ENCODE measurements around the gene TSPAN14. TPM values are rescaled to one million over a fixed set of nuclear protein-coding genes. Genes with fewer than 3 reads are reported as not detected.

TSPAN14 gene
- polyA plus RNA-seq, 12 donors: 30.9 to 65.8 (median 43.8) TPM; not detected in 1

DNA sequence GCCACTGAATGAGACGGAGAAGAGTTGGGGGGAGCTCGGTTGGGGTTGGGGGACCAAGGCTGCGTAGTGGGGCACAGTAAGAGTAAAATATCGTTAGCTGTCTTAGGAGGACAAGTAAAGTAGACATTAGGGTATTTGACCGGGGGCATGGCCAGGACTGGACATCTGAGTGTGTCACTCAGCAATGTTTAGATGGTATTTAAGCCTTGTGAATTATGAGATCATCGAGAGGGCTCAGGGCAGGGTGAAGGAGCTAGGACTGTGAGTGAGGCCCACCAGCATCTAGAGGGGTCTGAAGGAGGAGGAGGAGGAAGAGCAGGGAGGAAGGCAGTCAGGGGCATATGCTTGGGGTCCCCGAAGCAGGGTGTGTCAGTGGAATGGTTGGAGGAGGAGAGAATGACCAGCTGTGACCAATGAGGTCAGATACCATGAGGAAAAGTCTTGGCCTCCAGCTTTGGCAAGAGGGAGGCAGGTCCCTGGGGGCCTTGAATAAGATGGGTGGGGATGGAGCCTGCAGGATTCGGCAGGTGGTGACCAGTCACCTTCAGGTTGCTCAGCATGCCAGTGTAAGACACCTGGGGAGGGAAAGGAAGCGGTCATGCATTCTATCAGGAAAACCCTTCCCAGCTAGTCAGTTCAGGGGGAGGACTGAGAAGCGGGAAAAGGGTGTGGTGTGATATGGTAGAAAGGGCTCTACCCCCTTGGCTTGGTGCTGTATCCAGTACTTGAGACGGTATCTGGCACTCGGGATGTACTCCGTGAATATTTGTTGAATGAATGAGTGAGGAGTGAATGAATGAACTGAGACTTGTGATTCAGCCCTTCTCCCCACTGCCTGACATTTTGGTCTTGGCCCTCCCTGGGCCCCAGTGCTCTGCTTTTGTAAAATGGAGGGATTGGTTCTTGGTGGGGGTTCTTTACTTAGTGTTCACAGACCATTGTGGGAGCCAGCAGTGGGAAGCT is 48.8 kb downstream of the TSPAN14 start:
- DNase-seq: no peak

DNA sequence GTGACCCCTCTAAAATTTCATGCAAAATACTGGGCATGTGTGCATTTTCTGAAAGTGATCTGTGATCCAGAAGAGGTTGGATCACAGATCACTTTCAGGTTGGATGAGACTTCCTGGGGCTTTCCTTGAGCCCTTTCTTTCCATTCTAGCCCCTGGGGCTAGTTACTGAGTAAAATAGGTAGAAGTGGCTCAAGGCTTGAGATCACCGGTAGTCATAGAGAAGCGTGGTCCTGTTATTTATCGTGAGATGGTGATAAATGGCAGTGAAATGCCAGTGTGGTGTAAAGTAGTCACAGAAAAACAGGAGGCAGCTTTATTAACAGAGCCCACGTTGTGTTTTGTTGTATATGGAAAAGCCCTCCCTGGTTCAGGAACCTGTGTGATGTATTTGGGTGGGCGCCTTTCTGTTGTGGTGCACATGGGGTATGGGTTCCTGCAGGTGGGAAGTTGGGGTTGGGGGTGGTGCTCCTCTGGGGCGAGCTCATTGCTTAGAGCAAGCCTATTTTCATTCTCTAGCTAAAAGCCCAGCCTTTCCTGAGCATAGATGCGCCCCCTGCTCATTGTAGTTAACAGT is 49.6 kb downstream of the TSPAN14 start:
- DNase-seq: no peak

DNA sequence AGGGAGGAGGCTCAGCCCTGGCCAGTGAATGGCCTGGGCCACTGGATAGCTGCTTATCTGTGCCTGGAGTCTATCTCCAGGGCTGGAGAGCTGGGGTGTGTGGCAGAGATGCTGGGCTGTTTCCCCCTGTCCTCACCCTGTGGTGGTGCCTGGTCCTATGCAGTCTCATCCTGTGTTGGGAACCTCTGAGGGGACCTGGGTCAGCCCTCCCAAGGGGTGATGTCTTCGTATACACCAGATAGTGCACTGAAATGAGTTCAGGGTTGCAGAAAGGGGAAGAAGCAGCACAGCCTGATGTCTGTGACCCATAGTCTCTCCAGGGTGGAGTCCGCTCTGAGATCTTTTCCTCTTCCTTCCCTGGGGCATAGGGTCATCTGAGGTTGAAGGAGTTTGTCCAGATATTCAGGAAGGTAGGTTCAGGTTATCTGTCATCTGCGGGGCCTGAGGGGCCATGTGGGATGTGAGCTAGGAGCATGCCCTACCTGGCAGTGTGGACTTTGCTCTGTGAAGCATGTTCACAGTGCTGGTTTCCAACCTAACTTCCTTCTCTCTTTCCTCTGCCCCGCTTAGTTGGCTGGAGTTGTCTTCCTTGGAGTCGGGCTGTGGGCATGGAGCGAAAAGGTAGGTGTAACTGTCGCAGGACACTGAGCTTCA is 50.2 kb downstream of the TSPAN14 start:
- no peak for DNase-seq

DNA sequence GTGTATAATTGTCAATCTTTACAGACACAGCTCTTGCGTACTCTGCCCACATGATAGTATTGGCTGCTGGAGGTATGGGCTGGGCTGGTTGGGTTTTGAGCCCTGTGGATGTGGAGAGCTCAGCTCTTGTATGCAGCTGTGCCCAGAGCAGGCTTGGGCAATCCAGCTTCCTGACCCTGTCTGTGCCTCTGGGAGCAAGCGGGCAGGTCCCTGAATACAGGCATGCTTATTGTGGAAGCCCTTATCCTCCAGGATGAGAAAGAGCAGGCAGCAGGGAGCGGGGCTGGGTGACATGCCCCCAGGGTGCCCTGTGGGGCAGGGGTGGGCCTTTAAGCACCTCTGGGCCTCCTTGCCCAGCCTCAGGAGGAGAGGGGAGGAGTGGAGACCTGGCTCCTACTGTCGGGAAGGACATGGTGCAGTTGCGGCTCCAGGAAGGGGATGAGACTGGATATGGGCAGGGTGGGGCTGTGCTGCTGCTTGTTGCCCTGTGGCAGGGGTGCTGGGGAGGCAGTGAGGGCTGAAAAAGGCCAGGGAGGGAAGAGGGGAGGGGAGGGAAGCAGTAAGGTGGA is 50.9 kb downstream of the TSPAN14 start:
- DNase-seq: no peak

DNA sequence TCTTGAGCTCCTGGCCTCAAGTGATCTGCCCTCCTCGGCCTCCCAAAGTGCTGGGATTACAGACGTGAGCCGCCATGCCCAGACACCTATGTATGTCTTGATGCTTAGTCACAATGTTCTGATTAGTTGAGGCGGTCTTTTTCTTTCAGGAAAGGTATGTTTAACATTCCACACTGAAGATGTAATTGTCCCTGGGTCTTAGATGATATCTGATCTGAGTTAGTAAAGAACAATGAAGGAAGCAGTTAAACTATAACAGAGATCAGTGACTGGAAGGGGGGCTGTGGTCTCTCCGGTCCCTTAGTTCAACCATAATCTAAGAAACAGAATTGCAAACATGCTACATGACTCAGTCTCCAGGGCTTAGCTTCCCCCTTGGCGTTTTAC is 52.1 kb downstream of the TSPAN14 start:
- no peak for DNase-seq

DNA sequence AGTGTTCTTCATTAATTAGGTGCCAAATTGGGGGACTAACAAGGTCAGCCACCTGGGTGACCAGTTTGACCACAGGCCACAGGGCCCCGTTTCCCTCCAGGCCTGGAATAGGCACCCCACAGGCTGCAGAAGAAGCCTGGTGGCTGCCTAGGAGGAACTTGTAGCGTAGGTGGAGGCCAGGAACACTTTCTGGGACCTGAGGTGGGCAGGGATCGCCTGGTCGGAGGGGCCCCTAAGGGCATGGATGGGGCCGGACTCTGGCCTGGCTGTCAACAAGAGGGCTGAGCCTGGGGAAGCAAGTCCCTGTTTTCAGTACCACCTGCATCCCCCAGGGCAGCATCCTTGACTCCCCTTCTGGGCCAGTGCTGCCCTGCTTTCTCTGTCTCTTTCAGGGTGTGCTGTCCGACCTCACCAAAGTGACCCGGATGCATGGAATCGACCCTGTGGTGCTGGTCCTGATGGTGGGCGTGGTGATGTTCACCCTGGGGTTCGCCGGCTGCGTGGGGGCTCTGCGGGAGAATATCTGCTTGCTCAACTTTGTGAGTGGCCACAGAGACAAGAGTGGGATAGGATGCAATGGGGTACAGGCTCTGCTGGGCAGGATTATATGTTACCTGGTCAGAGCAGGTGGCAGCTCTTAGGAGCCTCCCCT is 52.9 kb downstream of the TSPAN14 start:
- no peak for DNase-seq

DNA sequence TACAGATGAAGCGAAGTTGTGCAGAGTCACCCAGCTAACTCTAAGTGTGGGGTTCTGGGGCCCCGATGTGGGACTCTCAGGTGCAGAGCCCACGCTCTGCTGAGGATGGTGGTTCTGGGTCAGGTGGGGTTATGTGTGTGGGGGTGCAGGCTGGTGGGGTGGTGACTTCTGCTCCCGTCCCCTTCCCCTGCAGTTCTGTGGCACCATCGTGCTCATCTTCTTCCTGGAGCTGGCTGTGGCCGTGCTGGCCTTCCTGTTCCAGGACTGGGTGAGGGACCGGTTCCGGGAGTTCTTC is 54.9 kb downstream of the TSPAN14 start:
- no peak for DNase-seq

DNA sequence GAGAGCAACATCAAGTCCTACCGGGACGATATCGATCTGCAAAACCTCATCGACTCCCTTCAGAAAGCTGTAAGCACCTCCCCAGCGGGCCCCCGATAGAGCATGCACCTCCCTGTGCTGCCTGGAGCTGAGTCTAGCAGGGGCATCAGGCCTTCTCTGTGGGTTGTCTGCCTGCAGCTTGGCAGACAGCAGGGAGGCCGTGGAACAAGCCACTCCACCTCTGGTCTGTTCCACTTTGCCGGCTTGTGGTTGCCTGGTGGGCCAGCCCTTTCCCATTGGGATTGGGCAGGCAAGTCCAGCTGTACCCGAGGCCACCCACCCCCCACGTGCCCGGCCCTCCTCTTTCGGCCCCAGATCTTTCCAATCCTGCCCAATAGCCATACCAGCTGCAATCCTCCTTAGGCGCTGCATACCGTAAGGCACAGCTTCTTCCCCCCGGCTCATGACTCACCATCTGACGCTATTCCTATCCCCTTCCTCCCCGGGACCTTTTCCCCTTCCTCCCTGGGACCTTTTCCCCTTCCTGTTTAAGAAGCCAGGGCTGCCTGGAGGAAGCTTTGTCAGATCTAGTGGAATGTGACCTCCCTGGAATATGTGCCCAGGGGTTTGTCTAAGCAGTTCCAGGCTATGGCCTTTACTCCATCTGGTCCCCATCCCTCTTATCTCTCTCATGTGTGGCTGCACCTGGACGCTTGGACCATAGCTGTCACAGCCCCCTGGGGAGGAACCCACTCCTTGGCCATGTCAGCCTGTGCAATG is 55.5 kb downstream of the TSPAN14 start:
- DNase-seq: no peak

DNA sequence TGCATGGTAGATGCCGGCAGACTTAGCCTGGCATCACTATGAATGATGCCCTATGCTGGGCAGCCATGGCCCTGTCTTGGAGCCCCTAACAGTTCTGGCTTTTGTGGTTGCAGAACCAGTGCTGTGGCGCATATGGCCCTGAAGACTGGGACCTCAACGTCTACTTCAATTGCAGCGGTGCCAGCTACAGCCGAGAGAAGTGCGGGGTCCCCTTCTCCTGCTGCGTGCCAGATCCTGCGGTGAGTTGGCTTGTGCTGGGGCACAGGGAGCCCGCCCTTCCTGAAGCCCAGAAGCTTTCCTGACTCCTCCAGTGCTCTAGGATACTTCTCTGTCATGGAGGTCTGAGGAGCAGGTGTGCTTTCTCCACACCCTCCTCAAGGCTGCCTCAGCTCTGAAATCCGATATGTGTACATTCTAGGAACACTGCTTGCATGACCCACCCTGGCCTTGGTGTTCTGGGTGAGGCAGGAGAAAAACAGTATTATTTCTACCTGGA is 58.0 kb downstream of the TSPAN14 start:
- DNase-seq: no peak

DNA sequence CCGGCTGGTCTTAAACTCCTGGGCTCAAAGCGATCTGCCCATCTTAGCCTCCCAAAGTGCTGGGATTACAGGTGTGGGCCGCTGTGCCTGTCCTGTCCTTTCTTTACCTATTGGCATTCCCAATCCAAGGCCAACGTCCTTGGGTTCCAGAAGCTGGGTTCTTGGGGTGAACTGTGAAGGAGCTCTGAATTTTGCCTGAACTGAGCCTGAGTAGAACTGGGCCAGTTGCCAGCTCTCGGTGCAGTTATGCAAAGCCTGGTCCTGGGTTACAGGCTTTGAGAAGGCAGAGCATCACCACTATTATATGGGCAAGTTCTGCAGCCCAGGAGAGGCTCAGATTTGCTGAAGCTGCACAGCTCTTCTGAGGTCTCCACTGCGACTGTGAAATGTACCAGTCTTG is 59.0 kb downstream of the TSPAN14 start:
- DNase-seq: no peak

DNA sequence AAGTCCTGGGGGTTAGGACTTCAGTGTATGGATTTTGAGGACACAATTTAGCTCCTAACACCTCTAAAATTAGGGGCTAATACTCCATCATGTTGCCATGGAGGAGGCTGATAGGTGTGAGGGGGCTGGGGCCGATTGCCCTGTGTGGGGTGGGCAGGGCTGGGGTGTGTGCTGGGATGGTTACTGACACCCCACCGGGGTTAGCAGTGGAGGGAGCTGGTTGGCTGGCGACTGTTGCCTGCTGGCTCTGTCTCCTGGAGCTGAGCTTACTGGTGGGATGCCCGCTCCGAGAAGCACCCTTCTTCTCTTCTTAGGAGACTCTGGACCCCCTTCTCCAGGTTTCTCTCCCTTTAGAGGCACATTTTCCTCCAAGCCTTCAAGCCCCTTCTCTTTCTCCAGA is 61.4 kb downstream of the TSPAN14 start:
- no peak for DNase-seq

DNA sequence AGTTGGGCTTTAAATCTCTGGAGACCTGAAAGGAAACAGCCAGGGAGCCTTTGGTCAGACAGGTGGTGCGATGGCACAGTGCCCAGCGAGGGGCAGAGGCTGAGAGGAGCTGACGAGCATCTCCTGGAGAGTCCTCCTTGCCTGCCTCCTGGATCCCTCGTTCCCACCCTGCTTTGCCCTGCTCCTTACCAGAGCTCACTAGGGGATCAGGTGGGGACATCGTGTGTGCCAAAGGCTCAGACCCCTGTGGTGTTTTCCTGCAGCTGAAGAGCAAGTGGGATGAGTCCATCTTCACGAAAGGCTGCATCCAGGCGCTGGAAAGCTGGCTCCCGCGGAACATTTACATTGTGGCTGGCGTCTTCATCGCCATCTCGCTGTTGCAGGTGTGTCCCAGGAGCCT is 61.8 kb downstream of the TSPAN14 start:
- no peak for DNase-seq

DNA sequence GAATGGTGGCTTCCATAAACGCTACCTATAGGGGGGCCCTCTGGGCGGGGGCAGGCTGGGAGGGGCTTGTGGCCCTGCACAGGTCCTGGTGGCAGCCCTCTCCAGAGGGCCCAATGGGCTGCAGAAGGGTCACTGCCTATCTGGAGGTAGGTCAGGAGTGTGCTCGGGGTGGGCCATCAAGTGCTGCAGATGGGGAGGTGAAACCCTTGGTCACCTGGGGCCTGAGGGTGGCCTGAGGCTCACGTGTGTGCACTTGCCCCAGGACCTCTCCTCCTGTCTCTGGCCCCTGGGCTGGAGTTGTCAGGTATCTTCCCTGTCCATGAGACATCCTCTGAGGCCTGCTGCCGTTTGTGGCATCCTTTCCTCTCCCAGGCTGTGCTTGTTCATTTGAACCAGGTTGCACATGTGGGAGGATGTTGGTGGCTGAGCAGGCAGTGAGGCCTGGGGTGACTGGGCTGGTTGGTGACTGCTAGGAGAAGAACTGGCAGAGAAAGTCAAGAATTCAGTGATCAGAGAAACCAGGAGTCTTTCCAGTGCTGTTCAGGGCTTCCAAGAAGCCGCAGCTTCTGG is 62.5 kb downstream of the TSPAN14 start:
- no peak for DNase-seq

DNA sequence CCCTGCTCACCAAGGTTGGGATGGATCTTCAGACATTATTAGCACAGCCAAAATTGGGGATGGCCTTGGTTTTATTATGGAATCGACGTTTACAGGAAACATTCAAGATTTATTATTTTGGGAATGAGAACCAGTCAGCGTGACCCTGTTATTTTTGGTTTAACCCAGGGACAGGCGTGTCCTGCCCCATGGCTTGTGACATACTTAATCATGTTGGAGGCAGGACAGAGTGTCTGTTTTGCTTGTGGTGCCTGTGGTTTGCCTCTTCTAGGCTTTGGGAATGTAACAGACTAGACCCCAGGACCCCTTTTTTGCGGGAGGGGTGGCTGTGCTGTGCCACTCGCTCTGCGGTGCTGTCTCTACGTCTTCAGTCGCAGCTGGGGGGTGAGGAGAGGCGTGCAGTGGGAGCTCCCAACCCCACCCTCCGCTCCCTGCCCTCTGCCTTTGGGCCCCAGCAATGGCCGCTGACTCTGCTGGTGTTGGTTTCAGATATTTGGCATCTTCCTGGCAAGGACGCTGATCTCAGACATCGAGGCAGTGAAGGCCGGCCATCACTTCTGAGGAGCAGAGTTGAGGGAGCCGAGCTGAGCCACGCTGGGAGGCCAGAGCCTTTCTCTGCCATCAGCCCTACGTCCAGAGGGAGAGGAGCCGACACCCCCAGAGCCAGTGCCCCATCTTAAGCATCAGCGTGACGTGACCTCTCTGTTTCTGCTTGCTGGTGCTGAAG is 63.5 kb downstream of the TSPAN14 start:
- DNase-seq: no peak

DNA sequence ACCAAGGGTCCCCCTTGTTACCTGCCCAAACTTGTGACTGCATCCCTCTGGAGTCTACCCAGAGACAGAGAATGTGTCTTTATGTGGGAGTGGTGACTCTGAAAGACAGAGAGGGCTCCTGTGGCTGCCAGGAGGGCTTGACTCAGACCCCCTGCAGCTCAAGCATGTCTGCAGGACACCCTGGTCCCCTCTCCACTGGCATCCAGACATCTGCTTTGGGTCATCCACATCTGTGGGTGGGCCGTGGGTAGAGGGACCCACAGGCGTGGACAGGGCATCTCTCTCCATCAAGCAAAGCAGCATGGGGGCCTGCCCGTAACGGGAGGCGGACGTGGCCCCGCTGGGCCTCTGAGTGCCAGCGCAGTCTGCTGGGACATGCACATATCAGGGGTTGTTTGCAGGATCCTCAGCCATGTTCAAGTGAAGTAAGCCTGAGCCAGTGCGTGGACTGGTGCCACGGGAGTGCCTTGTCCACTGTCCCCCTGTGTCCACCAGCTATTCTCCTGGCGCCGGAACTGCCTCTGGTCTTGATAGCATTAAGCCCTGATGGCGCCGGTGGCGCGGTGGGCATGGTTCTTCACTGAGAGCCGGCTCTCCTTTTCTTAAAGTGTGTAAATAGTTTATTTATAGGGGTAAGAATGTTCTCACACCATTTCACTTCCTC is 64.2 kb downstream of the TSPAN14 start:
- no peak for DNase-seq

DNA sequence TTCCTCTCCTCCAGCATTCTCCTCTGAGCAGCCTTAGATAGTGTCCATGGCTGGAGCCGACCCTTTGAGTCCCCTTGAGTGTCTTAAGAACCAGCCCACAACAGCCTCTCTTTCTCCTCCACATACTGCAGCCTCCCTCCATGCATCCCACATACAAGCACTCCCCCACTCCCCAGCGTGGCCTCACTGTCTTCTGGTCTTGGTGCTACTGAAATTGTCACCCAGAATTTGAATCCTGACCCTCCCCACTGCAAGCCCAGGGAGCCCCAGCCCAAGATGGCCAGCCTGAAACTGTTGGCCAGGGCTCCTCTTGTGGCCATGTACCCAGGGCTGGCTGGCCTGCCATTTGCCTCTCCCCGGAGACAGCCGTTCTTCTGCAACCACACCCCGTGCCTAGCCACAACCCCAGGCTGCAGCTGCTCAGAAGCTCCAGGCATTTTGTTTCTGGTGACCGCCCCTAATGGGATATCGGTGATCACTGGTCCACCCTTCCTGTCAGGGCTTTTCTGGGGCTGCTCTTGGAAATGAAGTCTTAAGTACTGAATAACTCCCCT is 64.8 kb downstream of the TSPAN14 start:
- DNase-seq: no peak

DNA sequence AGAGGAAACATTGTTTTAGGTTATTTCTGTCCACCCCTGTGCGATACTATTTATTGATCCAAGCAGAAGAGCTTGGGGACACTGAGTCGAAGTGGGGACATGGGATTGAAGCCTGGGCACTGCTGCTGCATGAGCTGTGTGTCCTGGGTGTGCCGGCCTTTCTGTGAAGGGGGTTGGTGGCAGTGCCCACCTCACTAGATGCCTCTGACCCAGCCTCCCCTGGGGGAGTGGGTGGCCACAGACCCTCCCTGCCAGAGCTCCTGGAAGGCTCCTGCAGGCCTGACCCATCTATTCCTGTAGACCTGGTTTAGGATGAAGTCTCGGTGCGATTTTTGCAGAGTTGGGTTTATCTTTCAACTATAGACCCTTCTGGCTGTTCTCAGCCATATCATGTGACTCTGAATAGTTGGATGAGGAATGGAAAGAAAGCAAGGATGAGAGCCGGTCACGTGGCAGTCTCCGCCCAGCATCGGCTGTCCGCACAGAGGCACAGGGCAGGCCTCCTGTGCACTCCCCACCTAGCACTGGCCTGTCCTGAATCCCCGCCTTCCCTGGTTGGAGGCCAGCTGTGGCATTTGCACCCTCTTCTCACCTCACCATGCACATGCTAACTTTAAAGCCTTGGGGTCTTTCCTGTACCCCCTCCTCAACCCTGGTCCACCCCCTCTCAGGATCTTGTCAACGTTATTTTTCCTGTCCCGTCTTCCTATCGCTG is 66.0 kb downstream of the TSPAN14 start:
- no peak for DNase-seq

DNA sequence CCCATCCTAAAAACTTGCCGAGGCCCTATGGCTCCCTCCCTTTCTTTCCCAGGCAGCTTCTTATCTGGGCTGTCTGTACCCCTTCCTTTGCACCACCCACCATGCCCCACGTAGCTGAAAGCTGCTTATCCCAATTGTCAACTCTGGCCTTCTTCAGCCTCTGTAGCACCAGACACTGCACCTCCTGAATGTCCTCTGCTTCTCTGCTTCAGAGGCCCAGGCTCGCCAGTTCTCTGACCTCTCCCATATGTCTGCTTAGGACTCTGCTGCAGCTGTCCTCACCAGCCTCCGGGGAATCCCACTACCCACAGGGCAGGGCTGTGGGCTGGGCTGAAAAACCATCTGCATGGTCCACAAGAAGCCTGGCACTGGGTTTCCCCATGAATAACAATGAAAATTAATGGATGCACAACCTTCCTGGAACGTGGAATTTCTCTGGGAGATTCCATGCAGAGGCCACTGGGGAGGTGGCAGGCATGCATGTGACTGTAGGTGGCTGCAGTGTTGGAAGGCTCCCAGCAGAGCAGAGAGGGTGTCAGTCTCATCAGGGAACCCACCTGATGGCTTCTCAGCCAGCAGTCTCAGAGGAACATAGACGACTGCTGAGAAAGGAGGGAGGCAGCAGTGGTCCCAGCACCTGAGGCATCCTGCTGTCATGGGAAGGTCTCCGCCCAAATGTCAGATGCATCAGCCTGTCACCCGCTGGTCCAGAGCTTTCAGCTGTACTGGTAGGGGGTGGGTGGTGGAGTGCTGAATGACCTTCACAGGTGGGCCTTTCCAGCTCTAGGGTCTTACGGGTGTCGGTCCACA is 66.8 kb downstream of the TSPAN14 start:
- no peak for DNase-seq
